ENCODE results near the gene FAHD2A. TPM values are rescaled to one million over a fixed set of nuclear protein-coding genes. Genes with fewer than 3 reads are reported as not detected.
A peak's percentile ranks its signal among the peaks of the same experiment; 100 is the strongest.

FAHD2A gene
- total RNA-seq, 1 experiment from 2014 or later: 25.4 TPM

GRCh38 chr2:95399061-95399460 lies 3.4 kb upstream of the FAHD2A start:
- Histone ChIP-seq H4K20me1 (ENCODE audit: insufficient read depth) (no peaks in the 10 kb centered on the region), H3K36me3 (ENCODE audit: control insufficient read depth in 1 of 2, insufficient read depth in 2 of 2, low read length in 2 of 2) (no peaks in the 10 kb centered on the region), H3K27me3 (ENCODE audit: insufficient read depth, low read length) (no peaks in the 10 kb centered on the region), H3K9ac (ENCODE audit: low read length) (no peak overlapping the region), H3K4me2 (ENCODE audit: low read length) (no peak overlapping the region), H2AFZ (ENCODE audit: low read depth, low read length, poor library complexity, severe bottlenecking) (no peak overlapping the region), H3K27ac (ENCODE audit: low read depth, low read length) (no peak overlapping the region), H3K4me1 (ENCODE audit: control insufficient read depth in 1 of 2, insufficient read depth in 2 of 2, low read length in 2 of 2) (peaks cover 8 to 12% of the 10 kb centered on the region in 2 experiments), H3K9me3 (ENCODE audit: control insufficient read depth in 1 of 2, insufficient read depth in 1 of 2, low read depth in 1 of 2, low read length in 2 of 2) (no peaks in the 10 kb centered on the region), H3K4me3 (replicated peaks in 1 of 2; ENCODE audit: low read depth in 1 of 2, low read length in 2 of 2) (no peak overlapping the region), H3K79me2 (ENCODE audit: insufficient read depth, low read length) (peaks cover 25% of the 10 kb centered on the region), H3K9me2 (ENCODE audit: insufficient read depth) (no peaks in the 10 kb centered on the region)
- TF ChIP-seq TCF7L2 (IDR thresholded peaks at IDR 0.05; ENCODE audit: borderline replicate concordance, extremely low read depth, insufficient read depth, insufficient read length) (no peak), SP1 (IDR thresholded peaks at IDR 0.05; ENCODE audit: low read depth) (no peak), SIN3A (IDR thresholded peaks at IDR 0.05; ENCODE audit: low read depth) (no peak), ELF1 (IDR thresholded peaks at IDR 0.05; ENCODE audit: borderline replicate concordance, low read depth) (no peak)
- ChIA-PET RAD21 (ENCODE audit: low non-redundant PET in 1 of 2, low total read pairs in 2 of 2, uncharacterized antibody in 2 of 2, unreplicated experiment in 2 of 2) (no interaction called here), CTCF (no interaction called here), POLR2A (no interaction called here)
- no TSS peak for BruUV-seq (replicated peaks)
- ATAC-seq: no peak
- intact Hi-C loops (cut with micrococcal nuclease): no loop called here
- DNase-seq (ENCODE audit: low read depth, low spot score): no peak

- CTCF ChIA-PET: interaction anchor here (2.9 to 4.3 kb wide), 2 partner anchors 12 to 170 kb away, joined by 8 to 29 read pairs; no protein-coding TSS in a partner anchor
- Histone ChIP-seq H3K4me1 (ENCODE audit: control insufficient read depth in 1 of 2, insufficient read depth in 2 of 2, low read length in 2 of 2) (peaks cover 8 to 12% of the 10 kb centered on the region in 2 experiments), H3K9me3 (ENCODE audit: control insufficient read depth in 1 of 2, insufficient read depth in 1 of 2, low read depth in 1 of 2, low read length in 2 of 2) (no peaks in the 10 kb centered on the region), H4K20me1 (ENCODE audit: insufficient read depth) (no peaks in the 10 kb centered on the region), H3K4me2 (ENCODE audit: low read length) (peak overlapping the region; percentile 93), H3K9me2 (ENCODE audit: insufficient read depth) (no peaks in the 10 kb centered on the region), H3K4me3 (replicated peaks in 1 of 2; ENCODE audit: low read depth in 1 of 2, low read length in 2 of 2) (peak overlapping the region; percentile 97 to 100), H3K79me2 (ENCODE audit: insufficient read depth, low read length) (peaks cover 34% of the 10 kb centered on the region), H3K36me3 (ENCODE audit: control insufficient read depth in 1 of 2, insufficient read depth in 2 of 2, low read length in 2 of 2) (no peaks in the 10 kb centered on the region), H3K27me3 (ENCODE audit: insufficient read depth, low read length) (no peaks in the 10 kb centered on the region), H3K9ac (ENCODE audit: low read length) (peak overlapping the region; percentile 96), H3K27ac (ENCODE audit: low read depth, low read length) (peak overlapping the region; percentile 47; the same call in 1 of the 2 replicates), H2AFZ (ENCODE audit: low read depth, low read length, poor library complexity, severe bottlenecking) (no peak overlapping the region)
- POLR2A ChIA-PET: no interaction called here
- RAD21 ChIA-PET (ENCODE audit: low non-redundant PET in 1 of 2, low total read pairs in 2 of 2, uncharacterized antibody in 2 of 2, unreplicated experiment in 2 of 2): no interaction called here
- ATAC-seq: no peak
- intact Hi-C loops (cut with micrococcal nuclease): no loop called here
- TF ChIP-seq EZH2phosphoT487 (IDR thresholded peaks at IDR 0.05; ENCODE audit: borderline replicate concordance) (no peak), EZH2 (IDR thresholded peaks at IDR 0.05) (no peak), YY1 (IDR thresholded peaks at IDR 0.05; ENCODE audit: extremely low read depth, insufficient replicate concordance, low read depth, low read length) (no peak), CTCF (IDR thresholded peaks at IDR 0.05 in 2 of 3, conservative IDR thresholded peaks at IDR 0.05 in 1 of 3; ENCODE audit: borderline replicate concordance in 1 of 3, insufficient read depth in 1 of 3, low read depth in 2 of 3, low read length in 2 of 3) (no peak), SP1 (IDR thresholded peaks at IDR 0.05; ENCODE audit: low read depth) (no peak), JUND (IDR thresholded peaks at IDR 0.05) (no peak), POLR2A (IDR thresholded peaks at IDR 0.05; ENCODE audit: borderline replicate concordance, extremely low read depth, insufficient read depth, insufficient read length) (no peak), FOSL1 (IDR thresholded peaks at IDR 0.05; ENCODE audit: low read depth) (no peak), SIN3A (IDR thresholded peaks at IDR 0.05; ENCODE audit: low read depth) (no peak), MAX (IDR thresholded peaks at IDR 0.05) (no peak), ZBTB33 (IDR thresholded peaks at IDR 0.05; ENCODE audit: extremely low read depth, insufficient replicate concordance, low read length) (no peak)
- BruUV-seq (replicated peaks): no TSS peak
- DNase-seq (ENCODE audit: low read depth, low spot score): no peak
Observed at GRCh38 chr2:95401480-95401879, 1.0 kb upstream of the FAHD2A start.

Measured in HCT116 (cell line).